WTC11 (cell line): ENCODE results near the gene ALOX12B. TPM values are rescaled to one million over a fixed set of nuclear protein-coding genes. Genes with fewer than 3 reads are reported as not detected.

Experiments used
- ATAC-seq: fragments of 200-7000 bp; cut with Tn5 transposase; 2 replicates; pipeline ENCODE4 v1.10.0; 2021; ENCODE audit warnings: mild to moderate bottlenecking, moderate library complexity
- CTCF ChIA-PET: fragments of 300-600 bp; sonication (Branson Sonifier 250); formaldehyde crosslinking; loops from one replicate; lab custom pipeline; 2021; ENCODE audit warnings: antibody characterized with exemption; lab: Charles Lee
- POLR2A ChIA-PET: fragments of 350-600 bp; sonication (Branson Sonifier 250); formaldehyde crosslinking; loops from one replicate; lab custom pipeline; 2021; ENCODE audit warnings: antibody characterized with exemption; lab: Charles Lee
- DNase-seq: peaks from one replicate; pipeline ENCODE4 v3.0.0; 2021; ENCODE audit warnings: low spot score
- H3K27ac Mint-ChIP-seq: 2 replicates; pipeline ENCODE4 v1.8.0; 2021; ENCODE audit warnings: mixed read lengths
- H3K27me3 Mint-ChIP-seq: 2 replicates; pipeline ENCODE4 v1.8.0; 2021; ENCODE audit warnings: low read depth, mild to moderate bottlenecking, moderate library complexity, mixed read lengths
- H3K36me3 Mint-ChIP-seq: 2 replicates; pipeline ENCODE4 v1.8.0; 2021; ENCODE audit warnings: mixed read lengths
- H3K4me1 Mint-ChIP-seq: 2 replicates; pipeline ENCODE4 v1.8.0; 2022; ENCODE audit warnings: mixed read lengths
- H3K4me3 Mint-ChIP-seq: 2 replicates; pipeline ENCODE4 v1.8.0; 2021; ENCODE audit warnings: mild to moderate bottlenecking, moderate library complexity, mixed read lengths
- H3K9me3 Mint-ChIP-seq: 2 replicates; pipeline ENCODE4 v1.8.0; 2021; ENCODE audit warnings: mixed read lengths
- ESRRA ChIP-seq: sonication (generic); formaldehyde crosslinking; IDR thresholded peaks from 2 replicates; pipeline ENCODE4 v1.8.1; 2022; ENCODE audit warnings: mild to moderate bottlenecking, missing genetic modification reagents, borderline replicate concordance
- ETV6 ChIP-seq: sonication (generic); formaldehyde crosslinking; IDR thresholded peaks from 2 replicates; pipeline ENCODE4 v1.8.1; 2022; ENCODE audit warnings: mild to moderate bottlenecking, missing genetic modification reagents
- GTF2I ChIP-seq: fragments of 250-450 bp; sonication (Bioruptor Pico); conservative IDR thresholded peaks from 2 replicates; pipeline ENCODE4 v1.4.0; 2021; ENCODE audit warnings: mild to moderate bottlenecking
- HMGA2 ChIP-seq: fragments of 250-450 bp; sonication (Bioruptor Pico); IDR thresholded peaks from 2 replicates; pipeline ENCODE4 v1.4.0; 2021; ENCODE audit warnings: mild to moderate bottlenecking, moderate library complexity
- HMGXB4 ChIP-seq: sonication (generic); formaldehyde crosslinking; IDR thresholded peaks from 2 replicates; pipeline ENCODE4 v1.8.1; 2023; ENCODE audit warnings: mild to moderate bottlenecking, moderate library complexity, missing genetic modification reagents
- JUN ChIP-seq: sonication (generic); formaldehyde crosslinking; IDR thresholded peaks from 2 replicates; pipeline ENCODE4 v1.8.0; 2023; ENCODE audit warnings: mild to moderate bottlenecking, missing genetic modification reagents
- KAT7 ChIP-seq: sonication (generic); formaldehyde crosslinking; IDR thresholded peaks from 2 replicates; pipeline ENCODE4 v1.8.1; 2023; ENCODE audit warnings: missing genetic modification reagents, mild to moderate bottlenecking, borderline replicate concordance
- NFATC4 ChIP-seq: fragments of 250-450 bp; sonication (Bioruptor Pico); IDR thresholded peaks from 2 replicates; pipeline ENCODE4 v1.9.0; 2021; ENCODE audit warnings: mild to moderate bottlenecking
- NR3C1 ChIP-seq: sonication (generic); formaldehyde crosslinking; conservative IDR thresholded peaks from 2 replicates; pipeline ENCODE4 v1.8.1; 2023; ENCODE audit warnings: low read depth, mild to moderate bottlenecking, missing genetic modification reagents
- PREB ChIP-seq: sonication (generic); formaldehyde crosslinking; IDR thresholded peaks from 2 replicates; pipeline ENCODE4 v1.8.1; 2022; ENCODE audit warnings: mild to moderate bottlenecking, missing genetic modification reagents, moderate library complexity, borderline replicate concordance
- STAT6 ChIP-seq: sonication (generic); formaldehyde crosslinking; conservative IDR thresholded peaks from 2 replicates; pipeline ENCODE4 v1.8.1; 2023; ENCODE audit warnings: mild to moderate bottlenecking, low read depth, missing genetic modification reagents, moderate library complexity
- TCF7 ChIP-seq: sonication (generic); formaldehyde crosslinking; IDR thresholded peaks from 2 replicates; pipeline ENCODE4 v1.8.0; 2022; ENCODE audit warnings: mild to moderate bottlenecking, low read depth, missing genetic modification reagents, moderate library complexity
- ZBTB21 ChIP-seq: sonication (generic); formaldehyde crosslinking; IDR thresholded peaks from 2 replicates; pipeline ENCODE4 v1.8.1; 2023; ENCODE audit warnings: mild to moderate bottlenecking, missing genetic modification reagents, borderline replicate concordance
- ZNF232 ChIP-seq: sonication (generic); formaldehyde crosslinking; IDR thresholded peaks from 2 replicates; pipeline ENCODE4 v1.8.0; 2022; ENCODE audit warnings: mild to moderate bottlenecking, missing genetic modification reagents
- total RNA-seq: library from RNA; stranded (reverse); gene quantifications from 3 replicates; pipeline ENCODE4 v1.2.3, GENCODE V29; 2021
- TF ChIP-seq, protein P1 (sequence below): fragments of 200-600 bp; IDR thresholded peaks from 2 replicates; pipeline ENCODE4 v1.8.0; 2022; ENCODE audit warnings: antibody characterized with exemption
- TF ChIP-seq, protein P2 (sequence below): sonication (generic); formaldehyde crosslinking; IDR thresholded peaks from 2 replicates; pipeline ENCODE4 v1.8.0; 2022; ENCODE audit warnings: mild to moderate bottlenecking, missing genetic modification reagents

Gene ALOX12B
- total RNA-seq, 1 experiment from 2014 or later = 0.72 TPM

DNA sequence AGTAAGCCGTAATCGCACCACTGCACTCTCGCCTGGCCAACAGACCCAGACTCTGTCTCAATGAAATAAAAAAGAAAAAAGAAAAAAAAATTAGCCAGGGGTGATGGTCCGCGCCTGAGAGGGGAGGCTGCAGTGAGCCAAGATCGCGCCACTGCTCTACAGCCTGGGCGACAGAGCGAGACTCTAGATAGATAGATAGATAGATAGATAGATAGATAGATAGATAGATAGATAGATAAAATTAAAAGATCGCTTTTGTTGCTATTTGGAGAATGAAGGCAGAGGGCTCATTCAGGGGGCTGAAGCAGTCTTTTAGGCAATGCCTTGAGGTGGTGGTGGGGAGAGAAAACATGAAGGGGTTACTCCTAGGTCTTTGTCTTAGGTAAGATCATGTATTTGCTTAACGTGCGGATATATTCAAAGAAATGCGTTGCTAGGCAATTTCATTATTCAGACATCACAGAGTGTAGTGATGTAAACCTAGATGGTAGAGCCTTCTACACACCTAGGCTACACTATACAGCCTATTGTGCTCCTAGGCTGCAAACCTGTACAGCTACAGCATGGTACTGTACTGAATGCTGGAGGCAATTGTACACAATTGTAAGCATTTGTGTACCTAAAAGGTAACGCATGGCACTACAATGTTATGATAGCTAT, 40.7 kb upstream of the ALOX12B start:
- ATAC-seq = no peak
- H3K36me3 Mint-ChIP-seq = no peaks in the 10 kb centered on the region
- DNase-seq = no peak
- peaks cover 68% of the 10 kb centered on the region for H3K27me3 Mint-ChIP-seq
- TF ChIP-seq GTF2I (CRISPR knock-in tag) (no peak), ETV6 (CRISPR knock-in tag) (no peak), STAT6 (CRISPR knock-in tag) (no peak), ESRRA (no peak), KAT7 (CRISPR knock-in tag) (no peak), HMGXB4 (CRISPR knock-in tag) (no peak), PREB (no peak), HMGA2 (no peak), NR3C1 (CRISPR knock-in tag) (no peak), TCF7 (no peak), ZBTB21 (no peak), NFATC4 (CRISPR knock-in tag) (no peak), JUN (CRISPR knock-in tag) (no peak)
- TF ChIP-seq, protein P1, sequence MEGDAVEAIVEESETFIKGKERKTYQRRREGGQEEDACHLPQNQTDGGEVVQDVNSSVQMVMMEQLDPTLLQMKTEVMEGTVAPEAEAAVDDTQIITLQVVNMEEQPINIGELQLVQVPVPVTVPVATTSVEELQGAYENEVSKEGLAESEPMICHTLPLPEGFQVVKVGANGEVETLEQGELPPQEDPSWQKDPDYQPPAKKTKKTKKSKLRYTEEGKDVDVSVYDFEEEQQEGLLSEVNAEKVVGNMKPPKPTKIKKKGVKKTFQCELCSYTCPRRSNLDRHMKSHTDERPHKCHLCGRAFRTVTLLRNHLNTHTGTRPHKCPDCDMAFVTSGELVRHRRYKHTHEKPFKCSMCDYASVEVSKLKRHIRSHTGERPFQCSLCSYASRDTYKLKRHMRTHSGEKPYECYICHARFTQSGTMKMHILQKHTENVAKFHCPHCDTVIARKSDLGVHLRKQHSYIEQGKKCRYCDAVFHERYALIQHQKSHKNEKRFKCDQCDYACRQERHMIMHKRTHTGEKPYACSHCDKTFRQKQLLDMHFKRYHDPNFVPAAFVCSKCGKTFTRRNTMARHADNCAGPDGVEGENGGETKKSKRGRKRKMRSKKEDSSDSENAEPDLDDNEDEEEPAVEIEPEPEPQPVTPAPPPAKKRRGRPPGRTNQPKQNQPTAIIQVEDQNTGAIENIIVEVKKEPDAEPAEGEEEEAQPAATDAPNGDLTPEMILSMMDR = no peak
- H3K27ac Mint-ChIP-seq = no peak overlapping the region
- CTCF ChIA-PET = interaction anchor here (1.2 kb wide), 2 partner anchors 9 to 55 kb away, joined by 4 to 6 read pairs; no protein-coding TSS in a partner anchor
- no peaks in the 10 kb centered on the region for H3K9me3 Mint-ChIP-seq
- POLR2A ChIA-PET = no interaction called here
- H3K4me3 Mint-ChIP-seq = no peak overlapping the region
- peaks cover 23% of the 10 kb centered on the region for H3K4me1 Mint-ChIP-seq

- Mint-ChIP-seq H3K9me3 (no peaks in the 10 kb centered on the region), H3K27ac (peak overlapping the region; percentile 42; the same call in 1 of the 2 replicates), H3K27me3 (peaks cover 78% of the 10 kb centered on the region), H3K36me3 (no peaks in the 10 kb centered on the region), H3K4me3 (peak overlapping the region; percentile 85), H3K4me1 (peaks cover 20% of the 10 kb centered on the region)
- POLR2A ChIA-PET = no interaction called here
- CTCF ChIA-PET = interaction anchor here (0.6 to 1.6 kb wide), 11 partner anchors 11 to 1216 kb away, joined by 3 to 7 read pairs (median 4); no protein-coding TSS in a partner anchor
- ATAC-seq (peak; percentile 7), DNase-seq (peak; percentile 60)
- 0 out of 2 replicates have a peak, but pooled peaks have one; percentile 44 for TF ChIP-seq ZNF232 (CRISPR knock-in tag)
- TF ChIP-seq, protein P2, sequence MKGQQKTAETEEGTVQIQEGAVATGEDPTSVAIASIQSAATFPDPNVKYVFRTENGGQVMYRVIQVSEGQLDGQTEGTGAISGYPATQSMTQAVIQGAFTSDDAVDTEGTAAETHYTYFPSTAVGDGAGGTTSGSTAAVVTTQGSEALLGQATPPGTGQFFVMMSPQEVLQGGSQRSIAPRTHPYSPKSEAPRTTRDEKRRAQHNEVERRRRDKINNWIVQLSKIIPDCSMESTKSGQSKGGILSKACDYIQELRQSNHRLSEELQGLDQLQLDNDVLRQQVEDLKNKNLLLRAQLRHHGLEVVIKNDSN (CRISPR knock-in tag) = no peak
These were observed 39.1 kb upstream of the ALOX12B start for GRCh38 chr17:8126491-8127066.
